Sigmoid colon (tissue), 4 donors: ENCODE results near the gene ZNRD2.

ENCODE experiments used
- POLR2A ChIP-seq, 2 donors: fragments of 450-650 bp; IDR thresholded peaks; one replicate each; pipeline ENCODE4 v1.6.1; 2016; ENCODE audit warnings: antibody characterized with exemption in 2 of 2, mild to moderate bottlenecking in 2 of 2, moderate library complexity in 2 of 2
- POLR2AphosphoS5 ChIP-seq, 4 donors: sonication (generic); formaldehyde crosslinking; IDR thresholded peaks; one replicate each; pipeline ENCODE4 v1.6.1; 2017; ENCODE audit warnings: antibody characterized with exemption in 4 of 4
- TF ChIP-seq, protein P1 (sequence below), 4 experiments: fragments of 450-650 bp in 3 of 4; fragments of 200-600 bp in 1 of 4; IDR thresholded peaks; one replicate each; pipeline ENCODE4 v1.5.1; 2016 to 2019; ENCODE audit warnings: antibody characterized with exemption in 4 of 4, mild to moderate bottlenecking in 3 of 4, moderate library complexity in 2 of 4

DNA sequence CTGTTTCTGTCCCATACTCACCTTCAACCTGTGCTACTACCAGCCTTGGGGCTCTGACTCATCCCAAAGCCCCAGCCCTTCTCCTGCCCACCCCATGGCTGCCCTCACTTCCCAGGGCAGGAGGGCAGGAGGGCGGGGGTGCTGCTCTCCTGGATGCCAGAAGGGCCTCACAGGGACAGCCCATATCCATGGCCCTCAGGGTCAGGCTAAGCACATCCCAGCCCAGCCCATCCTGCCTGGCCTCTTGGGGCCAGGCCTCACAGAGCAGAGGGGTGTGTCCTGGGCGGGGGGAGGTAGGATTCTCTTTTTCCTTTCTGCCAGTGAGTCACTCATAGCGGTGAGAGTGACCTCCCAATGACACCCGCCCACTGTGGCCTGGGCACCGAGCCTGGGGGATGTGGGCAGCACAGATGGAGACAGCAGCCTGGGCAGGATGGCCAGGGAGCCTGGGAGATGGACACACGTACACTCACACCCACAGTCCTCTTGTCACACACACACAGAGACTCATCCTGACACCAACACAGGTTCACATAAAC lies 14.5 kb upstream of the ZNRD2 start:
- TF ChIP-seq, protein P1, sequence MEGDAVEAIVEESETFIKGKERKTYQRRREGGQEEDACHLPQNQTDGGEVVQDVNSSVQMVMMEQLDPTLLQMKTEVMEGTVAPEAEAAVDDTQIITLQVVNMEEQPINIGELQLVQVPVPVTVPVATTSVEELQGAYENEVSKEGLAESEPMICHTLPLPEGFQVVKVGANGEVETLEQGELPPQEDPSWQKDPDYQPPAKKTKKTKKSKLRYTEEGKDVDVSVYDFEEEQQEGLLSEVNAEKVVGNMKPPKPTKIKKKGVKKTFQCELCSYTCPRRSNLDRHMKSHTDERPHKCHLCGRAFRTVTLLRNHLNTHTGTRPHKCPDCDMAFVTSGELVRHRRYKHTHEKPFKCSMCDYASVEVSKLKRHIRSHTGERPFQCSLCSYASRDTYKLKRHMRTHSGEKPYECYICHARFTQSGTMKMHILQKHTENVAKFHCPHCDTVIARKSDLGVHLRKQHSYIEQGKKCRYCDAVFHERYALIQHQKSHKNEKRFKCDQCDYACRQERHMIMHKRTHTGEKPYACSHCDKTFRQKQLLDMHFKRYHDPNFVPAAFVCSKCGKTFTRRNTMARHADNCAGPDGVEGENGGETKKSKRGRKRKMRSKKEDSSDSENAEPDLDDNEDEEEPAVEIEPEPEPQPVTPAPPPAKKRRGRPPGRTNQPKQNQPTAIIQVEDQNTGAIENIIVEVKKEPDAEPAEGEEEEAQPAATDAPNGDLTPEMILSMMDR (IDR thresholded peaks at IDR 0.05) = no peak
- TF ChIP-seq POLR2AphosphoS5 (IDR thresholded peaks at IDR 0.05) = no peak
- no peak for TF ChIP-seq POLR2A (IDR thresholded peaks at IDR 0.05)
